OCI-LY1 (cell line): ENCODE data around the gene LINC00237.

Experiments
- H2AFZ ChIP-seq: fragments of 200-600 bp; sonication (generic), shearing (Covaris generic); 2 replicates; pipeline ENCODE4 v1.6.0; 2014; ENCODE audit warnings: antibody characterized with exemption, mild to moderate bottlenecking, low read length
- H3F3A ChIP-seq: fragments of 200-600 bp; sonication (generic), shearing (Covaris generic); 2 replicates; pipeline ENCODE4 v1.6.0; 2014; ENCODE audit warnings: mild to moderate bottlenecking, antibody characterized with exemption, low read length, moderate library complexity; ENCODE audit not compliant: insufficient read depth
- H3K27ac ChIP-seq: fragments of 200-600 bp; sonication (generic); 2 replicates; pipeline ENCODE4 v1.5.1; 2014; ENCODE audit warnings: low read length, mixed run types, mild to moderate bottlenecking, low read depth; ENCODE audit not compliant: poor library complexity, severe bottlenecking
- H3K27me3 ChIP-seq: fragments of 200-600 bp; sonication (generic); 2 replicates; pipeline ENCODE4 v1.6.0; 2014; ENCODE audit warnings: antibody characterized with exemption, mild to moderate bottlenecking, low read length, moderate library complexity; ENCODE audit not compliant: insufficient read depth
- H3K36me3 ChIP-seq: fragments of 200-600 bp; sonication (generic); 2 replicates; pipeline ENCODE4 v1.6.1; 2014; ENCODE audit warnings: mild to moderate bottlenecking, antibody characterized with exemption, low read length, moderate library complexity, mixed read lengths; ENCODE audit not compliant: insufficient read depth
- H3K4me1 ChIP-seq: fragments of 200-600 bp; sonication (generic); 2 replicates; pipeline ENCODE4 v1.5.1; 2014; ENCODE audit warnings: mild to moderate bottlenecking, low read length, moderate library complexity; ENCODE audit not compliant: insufficient read depth, severe bottlenecking
- H3K4me2 ChIP-seq: fragments of 200-600 bp; sonication (generic), shearing (Covaris generic); 2 replicates; pipeline ENCODE4 v1.6.1; 2014; ENCODE audit warnings: low read length
- H3K4me3 ChIP-seq: fragments of 200-600 bp; sonication (generic); 2 replicates; pipeline ENCODE4 v1.5.1; 2014; ENCODE audit warnings: low read length, low read depth, mild to moderate bottlenecking, mixed read lengths; ENCODE audit not compliant: poor library complexity, severe bottlenecking
- H3K79me2 ChIP-seq: fragments of 200-600 bp; shearing (Covaris generic); 2 replicates; pipeline ENCODE4 v1.6.1; 2016; ENCODE audit warnings: mixed run types, low read length, mixed read lengths; ENCODE audit not compliant: insufficient read depth
- H3K9ac ChIP-seq: fragments of 200-600 bp; sonication (generic), shearing (Covaris generic); 2 replicates; pipeline ENCODE4 v1.6.1; 2014; ENCODE audit warnings: mild to moderate bottlenecking, low read length, mixed read lengths
- H3K9me2 ChIP-seq: fragments of 200-600 bp; sonication (generic), shearing (Covaris generic); 2 replicates; pipeline ENCODE4 v1.6.1; 2014; ENCODE audit warnings: low read depth, mild to moderate bottlenecking, low read length, mixed read lengths
- H3K9me3 ChIP-seq: fragments of 200-600 bp; shearing (Covaris generic); 2 replicates; pipeline ENCODE4 v1.6.1; 2014; ENCODE audit warnings: low read length, mixed read lengths
- H4K20me1 ChIP-seq: fragments of 200-600 bp; sonication (generic), shearing (Covaris generic); 2 replicates; pipeline ENCODE4 v1.6.0; 2016; ENCODE audit warnings: mild to moderate bottlenecking, low read length; ENCODE audit not compliant: insufficient read depth
- CTCF ChIP-seq: fragments of 200-600 bp; sonication (generic), shearing (Covaris generic); IDR thresholded peaks from 2 replicates; pipeline ENCODE4 v1.5.1; 2017; ENCODE audit warnings: mild to moderate bottlenecking, antibody characterized with exemption, low read length, moderate library complexity, mixed read lengths
- EZH2 ChIP-seq: fragments of 200-600 bp; sonication (generic), shearing (Covaris generic); IDR thresholded peaks from 2 replicates; pipeline ENCODE4 v1.8.0; 2017; ENCODE audit warnings: borderline replicate concordance, mixed run types, mild to moderate bottlenecking, antibody characterized with exemption, low read length, moderate library complexity, mixed read lengths

Gene LINC00237

GRCh38 chr20:21133404-21133803 is 27.2 kb upstream of the LINC00237 start:
- peaks cover 14% of the 10 kb centered on the region for H3K4me1 ChIP-seq
- peaks cover 22% of the 10 kb centered on the region; the same call in 1 of the 2 replicates for H3K36me3 ChIP-seq
- H3F3A ChIP-seq = no peaks in the 10 kb centered on the region
- H3K9me3 ChIP-seq = no peaks in the 10 kb centered on the region
- no peak overlapping the region for H2AFZ ChIP-seq
- no peak overlapping the region for H3K4me2 ChIP-seq
- H4K20me1 ChIP-seq = no peaks in the 10 kb centered on the region
- no peak for TF ChIP-seq EZH2
- TF ChIP-seq CTCF = no peak
- H3K4me3 ChIP-seq = no peak overlapping the region
- no peaks in the 10 kb centered on the region for H3K79me2 ChIP-seq
- no peak overlapping the region for H3K27ac ChIP-seq
- no peaks in the 10 kb centered on the region for H3K27me3 ChIP-seq
- H3K9me2 ChIP-seq = no peaks in the 10 kb centered on the region
- H3K9ac ChIP-seq = no peak overlapping the region

DNA sequence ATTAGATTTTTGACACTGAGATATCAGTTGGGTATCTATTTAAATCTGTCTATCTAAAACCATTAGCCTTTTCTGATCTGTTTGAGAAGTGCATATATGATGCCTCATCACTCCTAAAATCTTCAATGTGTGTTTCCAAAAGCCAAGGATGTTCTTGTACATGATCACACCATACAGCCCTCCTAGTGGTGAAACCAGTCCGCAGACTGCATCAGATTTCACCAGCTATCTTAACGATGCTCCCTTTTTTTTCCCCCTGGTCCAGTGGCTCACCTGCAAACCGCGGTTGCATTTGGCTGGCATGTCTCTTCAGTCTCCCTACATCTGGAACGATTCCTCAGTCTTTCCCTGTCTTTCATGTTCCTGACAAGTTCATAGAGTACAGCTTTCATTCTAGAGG is 23.7 kb upstream of the LINC00237 start:
- Histone ChIP-seq H4K20me1 (no peaks in the 10 kb centered on the region), H3K4me2 (no peak overlapping the region), H3K9ac (no peak overlapping the region), H3K9me3 (no peaks in the 10 kb centered on the region), H3K4me1 (peaks cover 31% of the 10 kb centered on the region), H3K27me3 (no peaks in the 10 kb centered on the region), H3F3A (no peaks in the 10 kb centered on the region), H3K36me3 (peaks cover 9% of the 10 kb centered on the region; the same call in 1 of the 2 replicates), H2AFZ (no peak overlapping the region), H3K4me3 (no peak overlapping the region), H3K27ac (no peak overlapping the region), H3K79me2 (peaks cover 13% of the 10 kb centered on the region), H3K9me2 (no peaks in the 10 kb centered on the region)
- TF ChIP-seq EZH2 (no peak), CTCF (peak; percentile 10; the same call in 1 of the 2 replicates)

GRCh38 chr20:21127201-21127981 is 21.2 kb upstream of the LINC00237 start:
- Histone ChIP-seq H3K9me2 (no peaks in the 10 kb centered on the region), H4K20me1 (no peaks in the 10 kb centered on the region), H3K36me3 (peaks cover 9% of the 10 kb centered on the region; the same call in 1 of the 2 replicates), H3K4me1 (peaks cover 31% of the 10 kb centered on the region), H3K9me3 (no peaks in the 10 kb centered on the region), H3K79me2 (peaks cover 13% of the 10 kb centered on the region), H3K4me3 (peak overlapping the region; percentile 89), H3K27ac (no peak overlapping the region), H3K4me2 (peak overlapping the region; percentile 85), H3K27me3 (no peaks in the 10 kb centered on the region), H2AFZ (no peak overlapping the region), H3F3A (no peaks in the 10 kb centered on the region; the same call in 1 of the 2 replicates), H3K9ac (peak overlapping the region; percentile 92)
- TF ChIP-seq EZH2 (no peak), CTCF (no peak)
